GM18526 (cell line): ENCODE data around the gene EIF2S2.

Experiments
- POLR2A ChIP-seq: IDR thresholded peaks from 3 replicates; pipeline ENCODE4 v1.6.1; 2011; ENCODE audit not compliant: insufficient read length; ENCODE audit errors: extremely low read depth

The EIF2S2 gene, protein sequence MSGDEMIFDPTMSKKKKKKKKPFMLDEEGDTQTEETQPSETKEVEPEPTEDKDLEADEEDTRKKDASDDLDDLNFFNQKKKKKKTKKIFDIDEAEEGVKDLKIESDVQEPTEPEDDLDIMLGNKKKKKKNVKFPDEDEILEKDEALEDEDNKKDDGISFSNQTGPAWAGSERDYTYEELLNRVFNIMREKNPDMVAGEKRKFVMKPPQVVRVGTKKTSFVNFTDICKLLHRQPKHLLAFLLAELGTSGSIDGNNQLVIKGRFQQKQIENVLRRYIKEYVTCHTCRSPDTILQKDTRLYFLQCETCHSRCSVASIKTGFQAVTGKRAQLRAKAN

DNA sequence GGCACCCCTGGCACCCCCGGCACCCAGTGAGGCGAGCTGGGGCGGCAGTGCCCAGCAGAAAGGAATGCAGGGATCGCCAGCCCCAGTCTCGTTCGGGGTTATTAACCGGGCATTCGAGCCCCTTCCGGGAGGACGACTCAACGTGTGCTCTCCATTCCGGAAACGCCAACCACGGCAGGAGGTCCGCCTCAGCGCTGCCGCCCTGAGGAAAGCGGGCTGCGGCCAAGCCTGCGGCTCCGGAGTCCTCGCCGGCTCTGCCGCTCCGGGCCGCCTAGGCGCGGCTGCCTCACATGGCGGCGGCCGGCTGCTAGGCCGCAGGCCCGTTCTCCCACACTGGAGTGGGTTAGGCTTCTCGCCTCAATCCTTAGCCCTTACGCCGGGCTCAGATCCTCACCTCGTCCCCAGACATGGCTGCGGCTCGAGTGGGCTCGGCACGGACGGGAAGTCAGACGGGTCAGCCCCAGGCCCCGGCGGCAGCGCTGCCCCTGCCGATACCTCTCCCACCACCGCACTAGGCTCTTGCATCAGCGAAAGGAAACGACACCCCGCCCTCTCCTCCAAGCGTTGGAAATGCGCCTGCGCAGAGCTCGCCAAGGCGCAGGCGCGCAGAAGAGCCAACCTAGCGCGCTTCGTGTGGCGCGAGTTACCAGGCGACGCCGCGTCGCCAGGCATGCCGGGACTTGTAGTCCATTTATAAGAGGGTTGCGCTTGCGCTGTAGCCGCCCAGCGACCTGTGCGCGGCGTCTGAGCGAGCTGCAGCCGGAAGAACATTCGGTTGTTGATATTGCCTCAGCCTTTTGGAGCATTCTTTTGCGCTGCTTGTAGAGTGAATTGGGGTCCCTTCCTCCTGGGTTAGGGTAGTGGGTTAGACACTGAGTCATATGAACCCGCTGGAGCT, at the start of gene EIF2S2:
Gene EIF2S2, minus strand, starts transcription at position 542 of the 898 bp plus-strand sequence. Its CDS starts 133 bp downstream, at position 409.
- TF ChIP-seq POLR2A: peak; percentile 85

DNA sequence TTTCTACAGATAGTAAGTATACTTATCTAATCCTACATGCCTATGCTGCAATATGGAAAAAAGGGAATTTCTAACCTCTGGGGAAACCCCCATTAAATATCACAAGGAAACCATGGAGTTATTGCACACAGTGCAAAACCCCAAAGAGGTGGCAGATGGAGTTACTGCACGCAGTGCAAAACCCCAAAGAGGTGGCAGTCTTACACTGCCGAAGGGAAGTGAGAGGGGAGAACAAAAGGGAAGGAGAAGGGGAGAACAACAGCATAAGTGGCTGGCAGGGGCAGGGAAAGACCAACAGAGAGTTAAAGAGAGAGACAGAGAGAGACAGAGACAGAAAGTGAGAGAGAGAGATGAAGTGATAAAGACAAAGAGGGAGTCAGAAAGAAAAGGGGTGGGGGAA, 43.8 kb upstream of the EIF2S2 start:
- no peak for TF ChIP-seq POLR2A

DNA sequence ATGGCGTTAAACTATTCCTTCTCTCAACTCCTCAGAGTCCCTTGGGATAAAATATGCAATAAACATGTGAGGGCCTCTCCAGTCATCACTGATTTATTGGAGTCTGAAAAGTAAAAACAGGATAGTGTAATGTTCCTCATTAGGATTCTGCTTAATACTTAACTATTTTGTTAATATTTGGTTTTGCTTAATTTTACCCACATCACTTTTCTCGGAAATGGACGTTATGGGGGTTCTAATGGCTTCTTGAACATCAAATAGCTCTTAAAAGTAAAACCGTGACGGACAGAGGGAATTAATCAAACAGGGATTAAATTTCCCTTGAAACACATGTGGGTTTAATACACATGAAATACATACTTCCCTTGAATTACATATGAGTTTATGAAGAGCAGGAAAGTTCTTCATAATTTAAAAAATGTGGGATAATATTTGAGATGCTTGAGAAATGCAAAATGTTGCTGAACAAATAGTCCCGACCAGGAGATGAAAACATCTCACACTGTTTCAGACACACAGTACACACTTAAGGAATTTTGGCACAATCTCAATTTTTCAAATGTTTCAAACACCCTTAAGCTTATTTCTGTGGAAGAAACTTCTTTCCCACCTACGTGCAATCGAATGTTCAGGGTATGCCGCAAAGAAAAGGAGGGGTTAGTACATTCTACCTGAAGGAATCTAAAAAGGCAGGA, 38.4 kb upstream of the EIF2S2 start:
- TF ChIP-seq POLR2A: no peak

DNA sequence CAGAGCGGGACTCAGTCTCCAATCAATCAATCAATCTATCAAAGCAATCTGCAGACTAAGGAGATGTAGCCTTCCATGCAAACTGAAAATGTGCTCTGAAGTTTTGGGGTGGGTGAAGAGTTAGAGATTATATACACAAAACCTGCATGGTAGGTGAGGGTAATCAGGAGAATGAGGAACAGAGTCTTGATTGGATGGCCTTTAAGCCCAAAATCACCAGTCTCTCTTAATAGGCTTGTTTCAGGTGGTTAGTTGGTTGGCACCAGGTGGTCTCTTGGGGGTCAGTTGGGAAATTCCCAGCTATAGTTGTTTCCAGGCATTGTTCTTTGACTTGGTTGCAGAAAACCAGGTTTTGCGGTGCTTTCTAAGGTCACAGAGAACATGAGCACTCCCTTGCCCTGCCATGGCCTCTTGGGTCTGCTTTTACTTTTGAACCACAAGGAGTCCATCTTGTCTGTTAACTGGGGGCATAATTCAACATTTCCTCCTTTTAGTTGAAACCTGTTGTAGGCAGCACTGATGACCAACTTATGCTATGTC, 33.3 kb upstream of the EIF2S2 start:
- no peak for TF ChIP-seq POLR2A

GRCh38 chr20:34143951-34144350, 31.9 kb upstream of the EIF2S2 start:
- no peak for TF ChIP-seq POLR2A

DNA sequence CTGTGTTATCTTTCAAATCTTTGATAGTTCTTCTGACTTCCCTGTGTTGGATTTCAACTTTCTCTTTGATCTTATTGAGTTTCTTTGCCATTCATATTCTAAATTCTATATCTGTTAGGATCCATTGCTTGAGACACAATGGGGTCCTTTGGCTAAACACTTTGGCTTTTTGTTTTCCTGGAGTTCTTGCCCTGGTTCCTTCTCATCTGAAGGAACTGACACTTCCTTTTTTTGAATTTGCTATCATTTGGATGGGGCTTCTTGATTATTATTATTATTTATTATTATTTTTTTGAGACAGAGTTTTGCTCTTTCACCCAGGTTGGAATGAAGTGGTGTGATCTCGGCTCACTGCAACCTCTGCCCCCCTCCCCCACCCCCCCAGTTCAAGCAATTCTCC, 30.1 kb upstream of the EIF2S2 start:
- TF ChIP-seq POLR2A: no peak

- TF ChIP-seq POLR2A: no peak
Observed at GRCh38 chr20:34141293-34141692, 29.2 kb upstream of the EIF2S2 start.

DNA sequence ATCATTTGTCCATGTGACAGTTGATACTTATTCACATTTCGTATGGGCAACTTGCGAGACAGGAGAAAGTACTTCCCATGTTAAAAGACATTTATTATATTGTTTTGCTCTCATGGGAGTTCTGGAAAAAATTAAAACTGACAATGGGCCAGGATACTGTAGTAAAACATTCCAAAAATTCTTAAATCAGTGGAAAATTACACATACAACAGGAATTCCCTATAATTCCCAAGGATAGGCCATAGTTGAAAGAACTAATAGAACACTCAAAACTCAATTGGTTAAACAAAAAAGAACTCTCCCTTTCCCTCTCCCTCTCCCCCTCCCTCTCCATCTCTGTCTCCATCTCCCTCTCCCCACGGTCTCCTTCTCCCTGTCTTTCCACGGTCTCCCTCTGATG, 19.4 kb upstream of the EIF2S2 start:
- TF ChIP-seq POLR2A: no peak

GRCh38 chr20:34129518-34130162, 17.6 kb upstream of the EIF2S2 start:
- TF ChIP-seq POLR2A: no peak

GRCh38 chr20:34127792-34128191, 15.7 kb upstream of the EIF2S2 start:
- no peak for TF ChIP-seq POLR2A

GRCh38 chr20:34124469-34125249, 12.6 kb upstream of the EIF2S2 start:
- no peak for TF ChIP-seq POLR2A

GRCh38 chr20:34123309-34123708, 11.3 kb upstream of the EIF2S2 start:
- TF ChIP-seq POLR2A: no peak

- TF ChIP-seq POLR2A: no peak
Observed at GRCh38 chr20:34122274-34122980, 10.4 kb upstream of the EIF2S2 start.
